Amygdala (tissue), 56 donors: ENCODE data around the gene STX8.

ENCODE experiments used
- DNase-seq, 56 donors: peaks; one replicate each; lab custom pipeline; 2025; lab: John Stamatoyannopoulos, UW

The STX8 gene

DNA sequence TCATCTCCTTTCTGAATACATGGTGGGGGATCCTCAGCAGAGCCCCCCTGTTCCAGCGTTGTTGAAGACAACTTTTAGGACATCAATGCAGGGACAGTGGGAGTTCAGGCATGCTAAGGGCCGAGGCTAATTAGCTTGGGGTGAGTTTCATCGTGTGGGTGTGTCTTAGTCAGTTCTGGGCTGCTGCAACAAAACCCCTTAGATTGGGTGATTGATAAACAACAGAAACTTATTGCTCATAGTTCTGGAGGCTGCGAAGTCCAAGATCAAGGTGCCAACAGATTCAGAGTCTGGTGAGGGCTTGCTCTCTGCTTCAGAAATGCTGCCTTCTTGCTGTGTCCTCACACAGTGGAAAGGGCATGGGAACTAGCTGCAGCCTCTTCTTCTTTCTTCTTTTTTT is 340.3 kb downstream of the STX8 start:
- no peak for DNase-seq

DNA sequence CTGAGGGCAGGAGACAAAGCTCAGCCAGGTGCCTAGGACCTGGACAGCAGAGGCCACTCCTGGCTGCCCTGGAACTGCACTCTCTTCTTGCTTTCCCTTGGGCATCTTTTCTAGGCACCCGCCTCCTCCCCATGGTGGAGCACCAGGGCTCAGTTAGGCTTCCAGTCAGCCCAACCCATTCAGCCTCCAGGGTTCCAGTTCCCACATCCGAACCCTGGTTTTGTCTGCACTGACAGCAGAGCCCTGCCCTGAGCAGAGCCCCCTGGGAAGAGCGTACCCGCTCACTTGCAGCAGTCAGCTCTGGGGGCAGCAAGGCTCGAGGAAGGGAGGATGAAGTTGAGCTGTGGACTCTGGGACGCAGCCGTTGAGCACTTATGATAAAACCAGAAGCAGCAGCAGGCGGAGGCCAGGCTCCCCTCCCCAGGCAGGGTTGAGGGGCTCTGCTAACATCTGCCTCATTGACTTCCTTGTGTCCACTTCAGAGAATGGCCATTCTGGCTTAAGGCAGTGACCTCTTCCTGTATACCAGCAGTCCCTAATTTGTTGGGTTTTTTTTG is 341.2 kb downstream of the STX8 start:
- no peak for DNase-seq

DNA sequence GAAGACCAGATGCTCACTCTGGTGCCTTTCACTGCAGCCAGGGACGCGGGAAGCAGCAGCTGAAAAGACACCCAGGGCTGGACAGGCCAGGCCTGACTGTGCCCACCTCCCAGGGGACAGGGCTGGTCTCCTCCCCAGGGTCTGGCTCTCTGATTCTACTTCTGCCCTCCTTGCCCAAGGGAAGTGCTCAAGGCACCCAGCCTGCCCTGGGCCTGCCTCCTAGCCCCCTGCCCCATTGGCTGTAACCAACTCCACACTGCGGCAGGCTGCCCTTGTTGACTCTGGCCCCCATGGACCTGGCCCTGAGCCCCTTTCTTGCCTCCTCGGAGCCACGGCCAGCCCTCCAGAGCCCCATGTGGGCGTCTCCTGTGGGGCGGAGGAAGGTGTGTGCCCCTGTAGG is 341.9 kb downstream of the STX8 start:
- no peak for DNase-seq

DNA sequence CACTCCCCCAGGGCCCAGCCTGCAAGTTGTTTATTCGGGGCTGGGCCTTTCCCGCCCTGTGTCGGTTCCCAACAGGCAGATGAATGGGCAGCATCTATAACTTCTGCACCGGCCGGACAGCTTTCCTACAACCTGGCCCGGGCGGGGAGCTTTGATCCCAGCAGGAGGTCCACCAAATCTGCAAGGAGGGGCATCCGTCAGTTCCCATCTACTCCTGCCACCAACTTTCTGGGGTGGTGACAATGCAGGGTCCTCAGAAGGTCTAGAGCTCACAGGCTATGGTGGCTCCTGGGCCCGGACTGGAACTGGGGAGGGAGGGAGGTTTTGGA is 342.4 kb downstream of the STX8 start:
- no peak for DNase-seq

DNA sequence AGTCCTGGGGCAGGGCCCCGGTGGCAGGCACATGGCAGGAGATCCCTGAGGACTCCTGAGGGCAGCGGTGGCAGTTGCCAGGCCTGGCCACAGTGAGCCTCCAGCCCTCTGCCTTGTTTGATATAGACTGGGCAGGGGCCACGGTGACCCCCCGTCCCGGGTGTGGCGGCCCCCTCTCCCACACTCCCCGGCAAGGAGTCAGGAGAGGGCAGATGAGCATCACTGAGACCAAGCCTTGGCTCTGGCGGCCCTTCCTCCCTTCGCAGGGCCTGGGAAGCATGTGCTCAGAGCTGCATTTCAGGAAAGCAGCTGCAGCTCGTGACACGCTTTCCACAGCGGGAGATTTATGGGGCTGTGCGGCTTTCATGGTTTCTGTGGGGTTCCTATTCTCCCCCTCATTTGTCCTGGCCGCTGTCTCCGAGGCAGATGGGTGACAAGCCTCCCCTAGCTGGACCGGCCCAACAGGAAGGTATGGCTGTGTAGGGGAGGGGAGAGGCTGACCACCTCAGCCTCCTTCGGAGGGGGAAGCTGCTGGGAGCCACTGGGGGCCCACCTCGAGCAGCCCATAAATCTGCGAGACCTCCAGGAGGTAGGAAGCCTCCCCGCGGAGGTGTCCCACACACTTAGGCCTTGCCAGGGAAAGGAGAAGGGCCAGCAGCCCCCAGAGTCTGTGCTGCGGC is 342.9 kb downstream of the STX8 start:
- no peak for DNase-seq

DNA sequence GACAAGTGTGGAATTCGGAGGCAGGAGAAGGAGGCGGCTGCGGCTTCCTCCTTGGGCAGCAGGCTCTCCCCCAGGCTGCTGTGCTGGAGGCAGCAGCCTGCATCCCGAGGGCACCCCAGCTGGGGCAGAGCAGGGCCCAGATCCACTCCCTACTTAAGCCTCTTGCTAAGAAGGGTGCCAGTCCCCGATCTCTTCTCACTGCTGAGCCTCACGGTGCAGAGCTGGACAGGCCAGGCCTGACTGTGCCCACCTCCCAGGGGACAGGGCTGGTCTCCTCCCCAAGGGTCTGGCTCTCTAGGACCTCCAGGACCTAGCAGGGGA is 343.5 kb downstream of the STX8 start:
- no peak for DNase-seq

DNA sequence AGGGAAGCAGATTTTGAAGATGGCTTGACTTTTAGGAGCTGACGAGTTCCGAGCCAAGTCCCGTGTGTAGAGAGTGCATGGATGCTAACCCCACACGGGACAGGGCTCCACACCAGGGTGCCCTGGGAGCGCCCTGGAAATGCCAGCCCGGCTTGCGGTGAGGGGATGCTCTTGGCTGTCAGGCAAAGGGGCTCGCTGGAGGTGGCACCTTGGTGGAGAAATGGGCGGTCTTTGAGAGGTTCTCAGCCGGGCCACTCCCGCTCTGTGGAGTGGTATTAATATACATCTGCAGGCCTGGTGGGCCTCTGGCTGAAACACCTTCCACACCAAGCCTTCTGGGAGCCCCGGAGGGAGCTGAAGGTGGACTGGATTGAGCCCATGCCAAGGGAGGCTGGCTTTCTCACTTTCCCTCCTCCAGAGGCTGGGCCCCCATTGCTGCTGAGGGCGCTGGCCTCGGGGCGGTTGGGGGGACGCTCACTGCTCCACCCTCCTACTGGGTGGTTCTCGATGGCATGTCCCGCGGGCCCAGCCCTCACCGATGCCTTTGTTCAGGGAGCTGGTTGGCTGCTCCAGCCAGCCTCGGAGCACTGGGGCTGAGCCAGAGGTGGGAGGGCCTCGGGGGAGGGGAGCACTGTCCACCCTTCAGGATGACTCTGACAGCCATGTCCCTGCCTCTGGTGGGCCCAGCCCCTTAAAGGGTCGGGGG is 344.0 kb downstream of the STX8 start:
- DNase-seq, result no peak

DNA sequence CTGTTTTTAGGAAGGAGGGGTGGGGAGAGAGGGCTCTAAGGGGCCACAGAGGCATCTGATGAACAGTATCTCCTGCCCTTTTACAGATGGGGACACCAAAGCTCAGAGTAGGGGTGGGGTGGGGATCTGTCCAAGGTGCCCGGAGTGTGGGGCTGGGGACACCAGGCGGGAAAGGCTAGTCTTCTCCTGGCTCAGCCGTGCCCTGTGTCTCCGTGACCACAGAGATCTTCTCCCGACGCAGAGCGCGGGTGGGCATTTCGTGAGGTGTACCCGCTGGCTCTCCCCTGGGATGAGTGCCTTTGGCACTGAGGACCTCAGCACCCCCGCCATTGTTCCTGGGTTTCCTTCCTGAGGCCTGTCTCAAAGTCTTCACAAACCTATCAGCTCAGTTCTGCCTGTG is 344.8 kb downstream of the STX8 start:
- DNase-seq, result no peak

DNA sequence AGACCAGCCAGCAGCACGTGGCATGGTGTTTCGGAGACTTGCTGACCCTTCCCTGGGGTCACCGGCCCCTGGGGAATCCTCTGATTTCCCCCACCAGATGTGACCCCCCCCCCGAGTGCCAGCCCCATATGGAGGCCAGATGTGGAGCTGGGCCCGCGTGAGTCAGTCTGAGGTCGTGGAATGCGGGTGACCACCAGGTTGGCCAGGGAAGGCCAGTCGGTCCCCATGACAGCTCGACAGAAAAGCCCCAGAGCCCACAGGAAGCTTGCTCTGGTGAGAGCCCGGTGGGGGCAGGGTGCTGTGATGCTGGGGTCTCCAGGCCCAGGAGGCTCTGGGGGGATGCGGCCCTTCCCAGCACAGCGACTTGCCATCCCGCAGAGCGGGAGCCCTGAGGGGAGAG is 345.3 kb downstream of the STX8 start:
- DNase-seq, result no peak

DNA sequence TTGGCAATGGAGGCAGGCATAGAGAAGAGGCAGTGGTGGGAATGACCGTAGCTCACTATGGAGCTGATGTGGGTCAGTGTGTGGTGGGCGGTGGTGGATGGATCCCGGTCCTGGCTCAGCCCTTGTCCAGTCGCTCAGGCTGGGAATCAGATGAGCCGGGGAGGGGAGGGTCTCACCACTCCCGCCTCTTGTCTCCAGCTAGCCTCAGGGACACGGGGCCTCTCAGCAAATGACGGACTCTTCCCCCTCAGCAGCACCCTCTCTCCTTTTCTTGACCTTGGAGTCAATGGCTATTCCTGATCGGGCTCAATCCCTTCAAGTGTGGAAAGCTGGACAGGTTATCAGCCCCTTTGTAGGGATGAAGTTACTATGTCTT is 345.8 kb downstream of the STX8 start:
- no peak for DNase-seq

DNA sequence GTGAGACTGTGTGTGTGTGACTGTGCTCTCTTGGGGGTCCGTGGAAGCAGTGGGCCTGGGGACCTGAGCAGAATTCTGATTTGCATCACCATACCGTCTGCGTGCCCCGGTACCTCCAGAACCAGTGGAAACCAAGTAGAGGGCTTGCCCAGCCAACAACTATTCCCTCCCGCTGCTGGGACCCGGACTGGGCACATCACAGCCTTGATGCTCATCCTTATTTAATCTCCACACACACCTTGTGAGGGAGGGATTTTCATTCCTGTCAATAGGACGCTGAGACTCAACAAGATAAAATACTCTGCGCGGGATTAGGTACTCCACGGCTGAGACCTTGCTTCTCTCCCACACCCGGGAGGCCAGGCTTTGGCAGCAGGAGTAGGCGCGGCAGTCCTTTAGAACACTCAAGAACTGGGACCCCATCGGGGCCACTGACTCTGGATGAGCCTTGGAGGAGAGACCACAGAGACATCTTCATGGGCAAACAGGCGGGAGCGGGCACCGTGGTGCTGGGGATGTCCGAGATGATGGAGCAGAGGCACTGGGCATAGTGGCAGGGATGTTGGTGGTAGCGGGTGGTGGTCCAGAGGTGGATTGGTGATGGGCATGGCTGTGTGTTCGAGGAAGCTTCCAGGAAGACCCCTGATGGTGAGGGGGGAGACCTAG is 346.3 kb downstream of the STX8 start:
- no peak for DNase-seq

DNA sequence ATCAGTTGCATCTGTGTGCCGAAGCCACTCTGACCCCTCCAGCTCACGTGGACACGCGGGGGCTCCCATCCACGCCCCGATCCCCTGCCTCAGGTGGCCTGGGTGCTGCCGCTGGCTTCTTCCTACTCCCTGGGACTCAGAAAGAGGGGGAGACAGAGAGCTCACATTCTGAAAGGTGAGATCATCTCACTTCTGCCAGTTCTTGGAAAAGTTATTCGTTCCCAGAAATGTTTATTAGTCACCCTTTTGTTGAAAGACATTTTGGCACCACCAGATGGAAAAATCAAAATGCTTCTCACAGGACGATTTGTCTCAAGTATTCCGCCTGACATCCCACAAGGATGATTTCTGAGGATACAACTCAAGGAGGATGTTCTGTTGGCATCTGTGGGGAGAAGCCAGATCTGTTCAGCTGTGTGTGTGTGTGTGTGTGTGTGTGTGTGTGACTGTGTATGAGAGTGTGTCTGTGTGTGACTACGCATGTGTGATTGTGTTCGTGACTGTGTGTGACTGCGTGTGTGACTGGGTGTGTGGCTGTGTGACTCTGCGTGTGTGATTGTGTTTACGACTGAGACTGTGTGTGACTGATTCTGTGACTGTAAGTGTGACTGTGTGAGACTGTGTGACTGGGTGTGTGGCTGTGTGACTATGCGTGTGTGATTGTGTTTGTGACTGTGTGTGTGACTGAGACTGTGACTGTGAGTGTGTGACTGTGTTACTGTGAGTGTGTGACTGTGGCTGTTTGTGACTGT is 347.0 kb downstream of the STX8 start:
- DNase-seq, result peak in 2 of 56 donors; percentile 13 to 22

DNA sequence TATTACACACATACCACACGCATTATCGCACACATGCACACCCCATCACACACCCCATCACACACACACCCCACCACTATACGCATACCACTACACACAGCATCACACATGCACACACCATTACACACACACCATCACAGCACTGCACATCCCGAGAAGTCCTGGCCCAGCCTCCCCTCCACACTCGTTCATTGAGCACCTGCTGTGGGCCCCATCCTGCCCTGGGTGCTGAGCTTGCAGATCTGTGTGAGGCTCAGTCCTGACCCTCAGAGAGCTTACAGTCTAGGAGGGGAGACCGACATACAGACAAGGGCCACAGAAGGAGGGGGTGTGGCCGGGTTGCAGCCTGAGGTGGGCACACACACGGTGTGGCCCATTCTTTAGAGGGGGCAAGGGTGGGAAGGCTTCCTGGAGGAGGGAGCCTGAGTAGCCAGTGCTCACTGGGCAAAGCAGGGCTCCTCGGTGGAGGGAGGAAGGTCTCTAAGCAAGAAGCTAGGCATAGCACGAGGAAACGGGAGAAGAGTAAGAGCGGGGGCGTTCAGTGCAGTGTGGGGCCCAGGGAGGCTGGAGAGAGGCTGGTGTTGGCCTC is 347.7 kb downstream of the STX8 start:
- no peak for DNase-seq

DNA sequence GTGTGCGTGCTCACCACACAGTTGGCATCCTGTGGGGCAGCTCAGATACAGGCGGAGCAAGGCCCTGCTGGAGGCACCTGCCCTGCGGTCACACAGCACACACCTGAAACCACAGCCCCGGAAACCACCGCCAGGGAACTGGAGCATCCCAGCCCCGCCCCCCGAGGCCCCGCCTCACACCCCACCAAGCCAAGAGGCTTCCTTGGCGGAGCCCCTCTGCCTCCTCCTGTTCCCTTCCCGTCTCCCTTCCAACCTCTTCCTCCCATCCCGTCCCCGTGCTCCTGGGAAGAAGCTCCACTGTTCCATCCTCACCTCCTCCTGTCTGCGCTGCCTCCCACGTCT is 348.9 kb downstream of the STX8 start:
- no peak for DNase-seq

DNA sequence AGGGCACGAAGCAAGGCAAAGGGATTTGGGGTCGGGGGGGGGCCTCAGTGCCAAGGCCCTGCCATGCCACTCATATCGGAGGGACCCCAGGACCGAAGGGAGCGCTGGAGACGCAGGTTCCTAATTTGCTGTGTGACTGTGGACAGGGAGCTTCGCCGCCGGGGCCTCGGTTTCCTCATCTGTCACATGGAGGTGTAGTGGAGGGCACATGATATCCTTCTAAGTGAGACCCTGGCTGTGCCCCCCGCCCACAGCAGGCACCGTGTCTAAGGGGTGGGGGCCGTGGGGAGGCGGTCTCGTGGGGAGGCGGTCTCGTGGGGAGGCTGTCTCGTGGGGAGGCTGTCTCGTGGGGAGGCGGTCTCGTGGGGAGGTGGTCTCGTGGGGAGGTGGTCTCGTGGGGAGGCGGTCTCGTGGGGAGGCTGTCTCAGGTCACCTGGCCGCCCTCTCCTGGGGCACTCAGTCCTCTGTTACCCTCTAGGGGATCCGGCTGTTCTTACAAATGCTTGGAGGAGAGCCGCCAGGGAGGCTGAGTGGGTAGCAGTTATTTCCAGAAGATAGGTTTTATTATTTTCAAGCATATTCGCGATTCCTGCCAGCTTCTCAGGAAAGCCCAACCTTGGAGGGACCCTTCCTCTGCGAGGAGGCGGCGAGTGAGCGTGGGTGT is 349.4 kb downstream of the STX8 start:
- no peak for DNase-seq

DNA sequence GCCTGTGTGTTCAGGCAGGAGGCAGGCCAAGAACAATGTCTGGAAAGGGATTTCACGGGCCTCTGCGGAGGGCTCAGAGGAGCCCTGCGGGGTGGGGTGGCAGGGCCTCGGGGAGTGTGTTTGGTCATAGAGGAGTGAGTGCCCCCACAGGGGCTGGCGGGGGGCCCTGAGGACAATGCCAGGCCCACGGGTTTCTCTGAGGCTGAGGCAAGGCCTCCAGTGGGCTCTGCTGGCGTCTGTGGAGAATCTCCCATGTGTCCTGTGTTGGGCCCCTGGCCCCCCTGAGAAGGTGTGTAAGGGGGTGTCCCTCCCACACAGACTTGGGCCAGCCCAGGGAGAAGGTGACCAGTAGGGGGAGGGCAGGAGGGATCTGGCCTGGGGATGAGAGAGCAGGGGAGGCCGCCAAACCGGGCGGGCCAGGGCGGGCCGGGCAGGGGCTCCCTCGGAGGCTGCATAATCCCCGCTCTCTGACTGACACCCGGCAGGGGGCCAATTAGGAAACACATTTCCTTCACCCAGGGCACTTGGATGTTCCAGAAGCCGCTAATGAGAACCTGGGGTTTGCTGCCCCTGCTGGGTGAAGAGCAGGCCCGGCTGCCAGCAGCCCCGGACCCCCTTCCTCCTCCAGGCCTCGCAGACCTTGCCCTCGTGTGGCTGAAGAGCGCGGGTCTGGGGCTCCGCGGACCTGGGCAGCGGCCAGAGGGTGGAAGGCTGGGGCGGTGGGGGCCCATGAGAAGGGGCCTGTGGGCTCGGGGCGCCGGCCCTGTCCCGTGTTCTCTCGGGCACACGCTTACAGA is 350.1 kb downstream of the STX8 start:
- DNase-seq, result no peak

DNA sequence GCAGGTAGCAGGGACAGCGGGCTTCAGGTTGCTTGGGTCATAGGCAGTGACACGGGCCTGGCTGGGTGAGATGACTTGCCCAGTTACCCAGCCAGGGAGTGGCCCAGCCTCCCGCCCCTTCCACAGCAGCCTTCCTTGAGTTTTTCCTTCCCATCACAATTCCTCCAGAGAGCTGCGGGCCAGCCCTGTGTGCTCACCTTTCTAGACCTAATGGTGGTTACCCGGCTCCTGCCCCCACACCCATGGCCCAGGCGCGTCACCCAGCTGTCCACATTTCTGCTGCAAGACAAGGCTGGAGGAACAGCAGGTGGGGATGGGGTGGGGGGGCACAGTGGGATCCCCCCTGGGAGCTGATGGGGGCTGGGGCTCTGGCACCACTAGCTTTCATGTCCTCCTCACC is 351.1 kb downstream of the STX8 start:
- DNase-seq, result no peak

DNA sequence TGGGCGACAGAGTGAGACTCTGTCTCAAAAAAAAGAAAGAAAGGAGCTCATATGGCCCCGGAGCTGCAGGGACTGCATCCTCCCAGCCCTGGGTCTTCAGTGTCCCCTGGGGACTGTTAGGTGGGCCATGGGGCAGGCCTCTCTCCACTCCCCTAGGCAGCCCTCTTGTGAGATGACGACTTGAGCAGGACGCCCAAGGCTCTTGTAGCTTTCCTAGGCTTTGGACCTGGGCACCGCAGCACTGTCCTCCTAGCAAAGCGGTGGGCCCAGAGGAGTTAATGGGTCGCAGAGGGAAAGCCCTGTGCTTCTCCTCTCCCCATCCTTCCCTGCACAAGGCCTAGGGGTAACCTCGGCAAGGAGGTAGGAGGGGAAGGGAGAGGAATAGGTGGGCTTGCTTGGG is 352.1 kb downstream of the STX8 start:
- DNase-seq, result no peak

DNA sequence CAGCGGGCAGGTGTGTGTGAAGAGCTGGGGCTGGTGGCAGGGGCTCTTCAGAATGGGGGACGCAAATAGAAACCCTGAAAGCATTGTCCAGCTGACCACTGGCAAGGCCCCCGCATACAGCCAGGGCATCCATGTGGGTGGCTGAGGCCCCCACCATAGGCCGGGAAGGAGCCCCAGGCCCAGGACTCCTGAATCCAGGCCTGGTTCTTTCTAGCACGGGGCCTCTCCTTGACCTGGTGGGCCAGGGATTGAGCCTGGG is 353.8 kb downstream of the STX8 start:
- DNase-seq, result no peak
